Esophagus muscularis mucosa (tissue), 4 donors: ENCODE measurements around the gene FYCO1. TPM values are rescaled to one million over a fixed set of nuclear protein-coding genes. Genes with fewer than 3 reads are reported as not detected.

Experiments
- DNase-seq: peaks from one replicate; pipeline ENCODE4 v3.0.0-alpha.2; 2017; ENCODE audit errors: extremely low spot score
- H3K27ac ChIP-seq, 4 donors: fragments of 200-600 bp; sonication (generic); replicated peaks in 1 of 4; 1 replicate in 3 of 4; 2 replicates in 1 of 4; pipeline ENCODE4 v1.5.1; 2016 to 2019; ENCODE audit warnings: mild to moderate bottlenecking in 1 of 4
- H3K27me3 ChIP-seq, 4 donors: fragments of 200-600 bp; sonication (generic); one replicate each; pipeline versions ENCODE4 v1.5.1 to v1.6.0; 2016 to 2019
- H3K36me3 ChIP-seq, 4 donors: fragments of 200-600 bp; sonication (generic); one replicate each; pipeline ENCODE4 v1.5.1; 2016 to 2019
- H3K4me1 ChIP-seq, 4 donors: fragments of 200-600 bp; sonication (generic); one replicate each; pipeline ENCODE4 v1.5.1; 2016 to 2019
- H3K4me3 ChIP-seq, 4 donors: fragments of 200-600 bp; sonication (generic); 1 replicate in 2 of 4; 2 replicates in 2 of 4; pipeline ENCODE4 v1.5.1; 2016 to 2019; ENCODE audit warnings: mild to moderate bottlenecking in 4 of 4, moderate library complexity in 1 of 4
- H3K9me3 ChIP-seq, 4 donors: fragments of 200-600 bp; sonication (generic); 1 replicate in 3 of 4; 2 replicates in 1 of 4; pipeline ENCODE4 v1.5.1; 2016 to 2019
- EP300 ChIP-seq: sonication (generic); formaldehyde crosslinking; IDR thresholded peaks from one replicate; pipeline ENCODE4 v1.6.1; 2017; ENCODE audit warnings: antibody characterized with exemption
- POLR2A ChIP-seq: fragments of 450-650 bp; IDR thresholded peaks from one replicate; pipeline ENCODE4 v1.6.1; 2017; ENCODE audit warnings: antibody characterized with exemption, moderate library complexity, mild to moderate bottlenecking, low read depth
- POLR2AphosphoS5 ChIP-seq, 2 donors: sonication (generic); formaldehyde crosslinking; IDR thresholded peaks; one replicate each; pipeline ENCODE4 v1.6.1; 2017; ENCODE audit warnings: antibody characterized with exemption in 2 of 2
- WGBS: methylation state at CpG from one replicate; pipeline ENCODE4 v1.1.5; 2018; 5-methylcytosine and 5-hydroxymethylcytosine counted together
- intact Hi-C: fragments of 100-400 bp; cut with DNase I; formaldehyde crosslinking; loops from one replicate; pipeline ENCODE4 v1.15.1; 2023
- total RNA-seq, 4 donors: library from RNA; depleted of rRNA; stranded (reverse); fragments of >200 nt; gene quantifications; one replicate each; pipeline versions ENCODE4 v1.1.0 to v1.2.1, GENCODE V29; 2016
- TF ChIP-seq, protein P1 (sequence below), 3 experiments: fragments of 200-600 bp in 2 of 3; fragments of 450-650 bp in 1 of 3; sonication (generic) in 2 of 3; IDR thresholded peaks; one replicate each; pipeline ENCODE4 v1.5.1; 2017 to 2019; ENCODE audit warnings: antibody characterized with exemption in 3 of 3, mild to moderate bottlenecking in 2 of 3, moderate library complexity in 1 of 3

FYCO1 gene
- total RNA-seq, 4 donors from 2014 or later: 64.1 to 122 (median 93.8) TPM

DNA sequence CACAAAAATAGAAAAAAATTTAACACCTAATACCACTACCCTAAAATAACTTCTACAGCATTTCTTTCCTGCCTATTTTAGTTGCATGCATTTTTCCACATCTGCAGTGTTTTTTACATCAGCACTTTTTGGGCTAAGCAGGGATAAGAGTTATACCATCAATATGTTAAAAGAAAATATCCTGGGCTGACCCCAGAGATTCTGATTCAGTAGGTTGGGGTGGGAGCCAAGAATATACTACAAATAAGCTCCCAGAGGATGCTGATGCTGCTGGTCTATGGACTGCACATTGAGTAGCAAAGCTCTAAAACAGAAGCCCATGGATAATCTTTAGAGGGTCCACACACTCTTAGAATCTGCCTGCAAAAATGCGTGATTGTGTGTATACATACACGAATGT lies 14.8 kb downstream of the FYCO1 start:
- WGBS: 97% methylated on average over 2 of the region's 2 CpGs
- Histone ChIP-seq H3K4me3 (no peak overlapping the region), H3K27me3 (no peaks in the 10 kb centered on the region), H3K9me3 (no peaks in the 10 kb centered on the region), H3K36me3 (peaks cover 36 to 85% (median 73%) of the 10 kb centered on the region in 4 donors), H3K4me1 (peaks cover 22 to 35% (median 23%) of the 10 kb centered on the region in 4 donors), H3K27ac (no peak overlapping the region)
- DNase-seq: no peak
- TF ChIP-seq EP300 (no peak), POLR2A (no peak), POLR2AphosphoS5 (IDR thresholded peaks at IDR 0.05) (no peak)
- TF ChIP-seq, protein P1, sequence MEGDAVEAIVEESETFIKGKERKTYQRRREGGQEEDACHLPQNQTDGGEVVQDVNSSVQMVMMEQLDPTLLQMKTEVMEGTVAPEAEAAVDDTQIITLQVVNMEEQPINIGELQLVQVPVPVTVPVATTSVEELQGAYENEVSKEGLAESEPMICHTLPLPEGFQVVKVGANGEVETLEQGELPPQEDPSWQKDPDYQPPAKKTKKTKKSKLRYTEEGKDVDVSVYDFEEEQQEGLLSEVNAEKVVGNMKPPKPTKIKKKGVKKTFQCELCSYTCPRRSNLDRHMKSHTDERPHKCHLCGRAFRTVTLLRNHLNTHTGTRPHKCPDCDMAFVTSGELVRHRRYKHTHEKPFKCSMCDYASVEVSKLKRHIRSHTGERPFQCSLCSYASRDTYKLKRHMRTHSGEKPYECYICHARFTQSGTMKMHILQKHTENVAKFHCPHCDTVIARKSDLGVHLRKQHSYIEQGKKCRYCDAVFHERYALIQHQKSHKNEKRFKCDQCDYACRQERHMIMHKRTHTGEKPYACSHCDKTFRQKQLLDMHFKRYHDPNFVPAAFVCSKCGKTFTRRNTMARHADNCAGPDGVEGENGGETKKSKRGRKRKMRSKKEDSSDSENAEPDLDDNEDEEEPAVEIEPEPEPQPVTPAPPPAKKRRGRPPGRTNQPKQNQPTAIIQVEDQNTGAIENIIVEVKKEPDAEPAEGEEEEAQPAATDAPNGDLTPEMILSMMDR (IDR thresholded peaks at IDR 0.05): no peak
- intact Hi-C loops: no loop called here

DNA sequence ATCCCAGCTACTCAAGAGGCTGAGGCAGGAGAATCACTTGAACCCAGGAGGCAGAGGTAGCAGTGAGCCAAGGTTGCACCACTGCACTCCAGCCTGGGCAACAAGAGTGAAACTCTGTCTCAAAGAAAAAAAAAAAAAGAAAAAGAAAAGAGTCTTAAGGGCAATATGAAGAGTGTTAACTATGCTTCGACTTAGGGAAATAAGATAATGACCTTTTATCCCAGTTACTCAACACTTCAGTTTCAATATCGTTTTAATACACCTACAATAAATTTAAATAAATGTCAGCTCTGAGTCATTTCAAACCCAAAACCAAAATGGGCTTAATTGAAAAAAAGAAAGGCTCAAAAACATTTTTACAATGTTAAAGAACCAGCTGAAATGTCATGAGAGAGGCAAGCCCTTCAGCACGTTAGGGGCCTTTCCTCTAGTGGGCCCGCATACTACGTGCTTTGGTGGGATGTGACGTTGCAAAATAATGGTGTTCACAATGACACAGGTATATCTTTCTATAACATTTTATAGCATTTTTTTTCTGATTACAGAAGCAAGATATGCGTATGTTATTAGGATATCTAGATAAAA lies 15.3 kb downstream of the FYCO1 start:
- H3K27me3 ChIP-seq: no peaks in the 10 kb centered on the region
- H3K9me3 ChIP-seq: no peaks in the 10 kb centered on the region
- no peak overlapping the region for H3K4me3 ChIP-seq
- H3K4me1 ChIP-seq: peaks cover 17 to 30% (median 18%) of the 10 kb centered on the region in 4 donors
- no peak for DNase-seq
- WGBS: 84% methylated on average over 7 of the region's 7 CpGs
- no peak overlapping the region for H3K27ac ChIP-seq
- TF ChIP-seq, protein P1 (IDR thresholded peaks at IDR 0.05): no peak
- TF ChIP-seq EP300 (no peak), POLR2A (no peak), POLR2AphosphoS5 (IDR thresholded peaks at IDR 0.05) (no peak)
- intact Hi-C loops: no loop called here
- H3K36me3 ChIP-seq: peaks cover 38 to 90% (median 78%) of the 10 kb centered on the region in 4 donors

DNA sequence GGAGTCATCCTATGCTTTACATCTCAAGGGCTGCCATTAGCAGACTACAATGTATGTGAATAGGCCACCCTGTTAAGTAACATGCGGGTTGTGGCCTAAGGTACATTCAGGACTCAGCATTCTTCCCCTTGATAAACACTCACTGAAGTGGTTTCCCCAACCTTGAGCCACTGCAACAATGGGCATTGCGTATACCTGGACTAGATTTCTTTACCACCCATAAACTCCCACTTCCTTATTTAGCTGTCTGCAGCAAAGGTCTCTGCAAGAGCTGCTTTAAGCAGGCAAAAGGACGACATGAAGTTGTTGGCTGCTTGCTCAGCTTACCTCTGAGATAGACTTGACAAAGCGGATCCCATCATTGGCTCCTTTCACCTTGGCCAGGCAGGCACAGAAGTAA lies 16.2 kb downstream of the FYCO1 start:
- Histone ChIP-seq H3K9me3 (no peaks in the 10 kb centered on the region), H3K27me3 (no peaks in the 10 kb centered on the region), H3K4me1 (peaks cover 8 to 20% (median 9%) of the 10 kb centered on the region in 4 donors), H3K4me3 (no peak overlapping the region), H3K27ac (no peak overlapping the region), H3K36me3 (peaks cover 45 to 99% (median 86%) of the 10 kb centered on the region in 4 donors)
- TF ChIP-seq POLR2AphosphoS5 (IDR thresholded peaks at IDR 0.05) (no peak), EP300 (no peak), POLR2A (no peak)
- TF ChIP-seq, protein P1 (IDR thresholded peaks at IDR 0.05): no peak
- DNase-seq: no peak
- WGBS: 92% methylated on average over 4 of the region's 4 CpGs
- intact Hi-C loops: no loop called here

DNA sequence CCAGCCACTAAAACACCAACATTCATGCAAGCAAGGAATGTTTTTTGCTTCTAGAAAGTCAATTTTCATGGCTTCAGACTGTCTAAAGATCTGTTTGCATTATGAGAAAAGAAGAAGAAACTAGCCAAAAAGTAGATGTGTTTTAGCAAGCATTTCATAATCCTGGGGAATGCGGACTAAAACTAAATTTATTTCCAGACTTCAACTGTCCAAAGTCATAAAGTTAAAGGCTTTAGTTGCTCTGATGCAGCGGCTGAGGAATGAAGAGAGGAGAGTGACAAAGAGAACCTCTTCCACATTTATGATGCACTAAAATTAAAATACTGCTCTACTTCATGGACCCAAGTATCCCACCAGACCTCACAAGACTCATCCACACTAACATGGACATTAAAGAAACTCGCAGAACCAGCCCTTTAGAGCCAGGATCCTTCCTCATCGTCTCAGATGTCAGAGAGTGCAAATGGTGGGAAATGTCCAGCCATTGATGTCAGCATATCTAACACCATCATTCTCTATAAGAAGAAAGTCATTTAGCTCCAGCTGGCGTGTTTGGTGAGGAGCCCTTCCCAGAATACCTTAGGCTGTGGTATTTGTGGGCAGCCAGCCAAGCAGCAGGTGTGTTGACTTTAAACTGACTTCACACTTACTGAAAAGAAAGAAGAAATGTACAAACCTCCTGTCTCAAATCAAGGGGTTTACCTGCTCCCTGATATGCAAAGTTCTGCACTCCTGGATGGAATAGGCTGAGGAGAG lies 17.4 kb downstream of the FYCO1 start:
- H3K9me3 ChIP-seq: no peaks in the 10 kb centered on the region
- no peaks in the 10 kb centered on the region for H3K27me3 ChIP-seq
- peaks cover 43 to 95% (median 82%) of the 10 kb centered on the region in 4 donors for H3K36me3 ChIP-seq
- DNase-seq: no peak
- no peak overlapping the region for H3K27ac ChIP-seq
- intact Hi-C loops: no loop called here
- H3K4me3 ChIP-seq: no peak overlapping the region
- 95% methylated on average over 5 of the region's 5 CpGs for WGBS
- TF ChIP-seq, protein P1 (IDR thresholded peaks at IDR 0.05): no peak
- no peak for TF ChIP-seq POLR2A
- TF ChIP-seq POLR2AphosphoS5 (IDR thresholded peaks at IDR 0.05): no peak
- TF ChIP-seq EP300: no peak
- H3K4me1 ChIP-seq: peaks cover under 1 to 9% (median 2%) of the 10 kb centered on the region in 4 donors
